ENCODE measurements around the gene CSNK1G1.

The CSNK1G1 gene

DNA sequence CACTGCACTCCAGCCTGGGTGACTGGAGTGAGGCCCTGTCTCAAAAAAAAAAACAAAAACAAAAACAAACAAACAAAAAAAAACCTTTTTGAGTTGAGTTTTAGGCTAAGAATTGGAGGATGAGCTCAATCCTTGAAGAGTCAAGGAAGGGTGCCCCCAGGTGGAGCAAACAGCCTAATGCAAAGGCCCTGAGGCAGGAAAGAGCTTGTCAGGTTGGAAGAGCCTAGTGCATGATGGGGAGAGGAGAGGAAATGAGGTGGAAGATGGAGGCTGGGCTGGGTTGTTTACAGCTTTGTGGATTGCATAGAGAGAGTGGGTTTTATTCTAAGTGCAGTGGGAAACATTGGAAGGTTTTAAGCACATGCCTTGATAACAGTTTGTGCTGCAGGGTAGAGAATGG, 206.5 kb downstream of the CSNK1G1 start:
- DNase-seq: no peak

DNA sequence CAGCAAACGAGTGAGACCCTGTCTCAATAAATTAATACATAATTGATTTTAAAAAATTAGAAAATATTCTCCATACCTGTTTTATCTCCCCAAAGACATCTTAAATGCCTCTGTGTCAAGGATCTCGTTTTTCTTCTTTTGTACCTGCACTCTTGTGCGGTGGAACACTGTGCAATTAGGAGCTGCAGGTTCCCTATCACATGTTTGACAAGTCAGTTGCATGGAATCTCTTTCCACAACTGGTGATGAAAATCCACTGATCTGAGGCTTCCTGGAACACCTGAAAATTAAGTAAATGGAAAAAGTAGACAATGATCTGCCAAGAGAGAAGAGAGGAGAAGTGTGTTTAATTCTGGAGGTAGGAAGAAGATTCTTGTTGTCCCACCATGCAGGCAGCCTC, 207.4 kb downstream of the CSNK1G1 start:
- DNase-seq: no peak

DNA sequence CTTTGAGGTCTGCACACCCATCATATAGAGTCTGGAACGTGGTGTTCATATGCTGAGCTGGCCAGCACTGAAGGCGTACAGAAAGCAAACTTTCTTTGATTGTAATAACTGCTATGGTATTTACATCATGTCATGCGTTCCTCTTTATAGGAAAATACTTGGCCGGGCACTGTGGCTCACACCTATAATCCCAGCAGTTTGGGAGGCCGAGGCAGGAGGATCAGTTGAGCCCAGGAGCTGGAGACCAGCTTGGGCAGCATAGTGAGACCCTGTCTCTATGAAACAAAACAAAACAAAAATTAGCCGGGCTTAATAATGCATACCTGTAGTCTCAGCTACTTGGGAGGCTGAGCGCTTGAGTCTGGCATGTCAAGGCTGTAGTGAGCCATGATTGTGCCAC, 207.8 kb downstream of the CSNK1G1 start:
- no peak for DNase-seq

DNA sequence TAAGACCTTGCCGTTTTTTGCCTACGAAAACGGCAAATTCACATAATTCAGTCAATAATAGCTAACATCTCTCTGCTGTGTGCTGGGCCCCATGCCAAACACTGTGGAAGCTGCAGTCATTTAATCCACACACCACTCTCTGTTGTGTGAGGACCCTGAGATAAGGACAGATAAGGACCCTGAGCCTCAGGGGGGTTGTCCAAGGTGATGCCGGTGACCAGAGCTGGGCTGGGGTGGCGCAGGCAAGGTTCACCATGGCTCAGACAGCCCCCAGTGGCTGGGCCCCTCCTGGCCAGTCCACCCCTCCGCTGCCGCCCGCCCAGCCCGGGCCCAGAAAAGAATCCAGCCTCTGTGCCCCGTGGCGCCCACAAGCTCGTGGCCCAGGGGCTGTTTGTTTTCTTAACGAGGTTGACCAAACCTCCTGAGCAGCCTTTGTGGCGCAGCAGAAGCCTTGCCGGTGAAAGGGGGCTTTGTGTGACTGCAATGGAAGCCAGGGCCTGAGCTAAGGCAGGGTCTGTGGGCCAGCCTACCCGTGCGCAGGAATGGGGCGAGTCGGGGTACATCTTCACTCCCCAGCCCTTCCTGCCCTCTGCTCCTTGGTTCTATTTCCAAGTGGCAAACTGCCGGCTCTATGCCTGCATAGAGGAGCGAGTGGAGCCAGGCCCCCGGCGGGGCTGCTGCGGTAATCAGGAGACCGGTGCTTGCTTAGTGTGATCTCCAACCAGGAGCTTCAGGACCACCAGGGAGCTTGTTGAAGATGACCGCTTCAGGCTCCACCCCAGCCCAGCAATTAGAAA, 208.9 kb downstream of the CSNK1G1 start:
- DNase-seq: no peak

DNA sequence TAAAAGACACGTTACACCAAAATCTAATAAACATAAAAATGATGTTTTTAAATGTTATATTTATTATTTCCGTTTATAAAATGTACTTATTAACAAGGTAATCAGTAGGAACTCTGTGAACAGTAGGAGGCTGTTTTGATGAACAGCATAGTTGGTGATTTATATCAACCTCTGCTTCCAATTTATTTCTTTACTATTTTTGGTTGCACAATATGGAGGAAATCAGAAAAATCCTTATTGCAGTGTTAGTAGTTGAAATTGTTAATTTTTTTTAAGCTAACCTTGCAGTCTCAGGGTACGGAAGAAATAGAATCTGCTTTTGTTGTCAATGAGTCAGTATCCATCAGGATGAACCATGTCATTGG, 209.5 kb downstream of the CSNK1G1 start:
- no peak for DNase-seq

DNA sequence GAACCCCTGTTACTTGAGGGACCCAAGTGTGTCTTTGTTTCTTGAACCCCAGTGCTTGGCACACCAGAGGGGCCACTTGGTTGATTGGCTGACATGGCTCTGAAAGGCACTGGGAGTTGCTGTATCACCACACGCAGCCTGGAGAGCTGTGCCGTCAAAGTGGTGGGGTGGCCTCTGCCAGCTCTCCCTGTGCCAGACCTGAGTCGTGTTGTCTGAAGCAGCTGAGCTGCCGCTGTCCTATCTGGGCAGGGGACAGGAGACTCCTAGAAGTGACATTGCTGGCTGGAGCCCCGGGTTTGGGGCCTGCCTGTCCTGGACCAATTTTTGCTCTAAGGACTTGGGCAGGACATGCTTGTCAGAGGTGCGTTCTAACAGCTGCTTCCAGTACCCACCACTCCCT, 209.9 kb downstream of the CSNK1G1 start:
- no peak for DNase-seq

DNA sequence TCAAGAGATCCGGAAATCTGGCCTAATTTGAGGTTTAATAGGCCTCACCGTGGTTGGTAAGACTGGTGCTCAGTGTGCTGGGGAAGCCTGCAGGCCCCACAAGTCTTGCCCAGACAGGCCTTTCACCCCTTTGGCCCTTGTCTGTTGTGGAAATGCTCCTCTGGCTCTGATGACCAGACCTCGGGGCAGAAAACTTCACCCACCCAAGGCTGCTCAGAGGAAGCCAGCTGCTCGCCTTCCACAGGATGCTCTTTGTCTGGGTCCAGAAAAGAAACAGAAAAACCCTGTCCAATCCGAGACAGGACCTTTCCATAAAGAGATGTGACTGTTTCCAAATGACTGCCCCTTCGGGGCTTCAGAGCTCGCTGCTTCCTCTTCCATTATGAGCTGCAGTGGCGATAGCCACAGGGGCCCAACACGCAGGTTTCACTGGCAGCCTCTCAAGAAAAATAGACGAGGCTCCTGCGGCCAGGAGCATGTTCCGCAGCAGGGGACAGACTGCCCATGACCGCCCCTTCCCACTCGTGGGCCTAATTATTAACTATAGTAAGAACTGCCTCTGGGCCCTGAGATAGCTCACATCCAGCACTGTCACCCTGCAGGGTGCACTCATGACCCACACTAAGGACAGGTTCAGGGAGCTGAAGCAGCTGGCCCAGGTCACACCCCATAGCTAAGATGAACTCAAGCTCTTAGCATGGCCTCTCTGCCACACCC, 211.2 kb downstream of the CSNK1G1 start:
- DNase-seq: no peak

DNA sequence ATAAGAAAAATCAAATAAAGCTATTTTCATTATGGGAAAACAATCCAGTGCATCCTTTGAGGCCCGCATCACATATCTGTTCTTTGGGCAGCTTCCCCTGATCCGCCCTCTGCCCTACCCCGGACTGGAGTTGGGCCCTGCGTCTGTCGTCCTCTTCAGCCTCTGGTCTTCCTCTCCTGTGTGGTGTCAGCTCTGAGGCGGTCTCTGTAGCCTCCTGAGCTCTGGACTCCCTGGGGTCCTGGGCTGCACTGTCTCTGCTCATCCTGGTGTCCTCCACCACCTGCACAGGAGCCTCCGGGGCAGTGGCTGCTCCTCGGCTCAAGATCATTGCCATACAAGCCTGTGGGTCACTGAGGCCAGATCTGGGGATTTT, 211.8 kb downstream of the CSNK1G1 start:
- DNase-seq: no peak

DNA sequence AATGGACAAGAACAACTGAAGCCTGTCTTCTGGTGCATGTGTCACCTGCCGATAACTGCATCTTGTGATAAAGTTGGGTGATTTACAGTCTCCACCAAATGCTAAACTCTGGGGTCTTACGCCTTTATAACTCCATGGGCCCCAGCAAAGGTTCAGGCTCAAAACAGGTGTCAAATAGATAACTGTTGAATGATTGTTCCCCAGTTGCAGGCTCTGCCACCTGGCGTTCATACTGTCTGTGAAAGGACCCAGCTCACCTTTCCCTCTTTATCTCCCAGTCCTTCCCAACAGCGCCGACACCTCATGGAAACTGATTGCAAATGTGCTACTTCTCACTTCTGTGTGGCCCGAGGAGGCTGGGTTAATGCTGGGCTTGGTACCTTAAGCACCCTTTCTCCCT, 212.7 kb downstream of the CSNK1G1 start:
- no peak for DNase-seq

DNA sequence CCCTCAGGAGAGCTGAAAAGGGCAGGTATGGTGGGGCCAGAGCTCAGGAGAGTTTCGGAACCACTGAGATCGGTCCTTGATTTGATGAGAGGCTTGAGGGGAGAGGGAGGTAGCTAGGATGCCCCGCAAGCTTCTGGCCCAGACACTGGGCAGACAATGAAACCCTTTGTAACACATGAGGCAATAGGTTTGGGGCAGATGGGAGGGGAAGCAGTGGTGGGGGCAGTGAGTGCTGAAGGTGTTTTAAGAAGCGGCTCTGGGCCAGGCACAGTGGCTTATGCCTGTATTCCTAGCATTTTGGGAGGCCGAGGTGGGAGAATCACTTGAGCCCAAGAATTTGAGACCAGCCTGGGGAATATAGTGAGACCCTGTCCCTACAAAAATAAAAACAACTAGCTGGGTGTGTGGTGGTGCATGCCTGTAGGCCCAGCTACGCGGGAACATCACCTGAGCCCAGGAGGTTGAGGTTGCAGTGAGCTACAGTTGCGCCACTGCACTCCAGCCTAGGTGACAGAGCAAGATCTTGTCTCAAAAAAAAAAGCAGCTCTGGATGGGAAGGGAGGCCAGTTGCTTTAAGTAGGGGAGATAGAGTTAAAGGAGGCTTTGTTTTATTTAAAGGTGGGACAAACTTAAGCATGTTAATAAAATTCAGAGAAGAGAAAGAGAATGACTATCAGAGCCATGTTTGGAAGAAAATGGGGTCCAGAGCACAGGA, 214.0 kb downstream of the CSNK1G1 start:
- no peak for DNase-seq

DNA sequence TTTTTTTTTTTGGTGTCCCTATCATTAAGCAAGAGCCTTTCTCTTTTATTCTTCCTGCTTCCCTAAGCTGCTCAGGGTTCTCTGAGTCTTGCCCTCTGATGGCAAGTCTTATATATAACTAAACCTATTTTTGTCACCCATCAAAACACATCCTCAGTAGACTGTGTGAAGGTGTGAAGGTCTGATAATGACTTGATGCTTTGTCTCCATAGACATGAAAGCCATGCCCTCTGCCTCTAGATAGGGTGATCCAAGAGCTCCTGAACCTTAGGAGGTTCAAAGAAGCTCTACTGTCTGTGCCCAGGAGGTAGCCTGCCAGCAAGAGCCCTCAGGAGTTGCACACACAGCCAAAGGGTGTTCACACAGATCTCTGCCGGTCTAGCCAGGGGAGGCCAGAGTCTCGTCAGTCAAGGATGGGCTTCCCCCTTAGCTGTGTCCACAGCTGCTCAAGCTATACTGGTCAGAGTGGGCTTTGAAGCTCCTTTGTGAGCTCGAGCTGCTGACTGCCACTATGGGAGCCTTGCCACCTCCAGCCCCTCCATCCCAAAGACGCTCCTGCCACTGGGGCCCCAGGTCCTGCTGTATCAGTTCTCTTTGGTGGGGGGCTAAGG, 217.5 kb downstream of the CSNK1G1 start:
- DNase-seq: no peak

DNA sequence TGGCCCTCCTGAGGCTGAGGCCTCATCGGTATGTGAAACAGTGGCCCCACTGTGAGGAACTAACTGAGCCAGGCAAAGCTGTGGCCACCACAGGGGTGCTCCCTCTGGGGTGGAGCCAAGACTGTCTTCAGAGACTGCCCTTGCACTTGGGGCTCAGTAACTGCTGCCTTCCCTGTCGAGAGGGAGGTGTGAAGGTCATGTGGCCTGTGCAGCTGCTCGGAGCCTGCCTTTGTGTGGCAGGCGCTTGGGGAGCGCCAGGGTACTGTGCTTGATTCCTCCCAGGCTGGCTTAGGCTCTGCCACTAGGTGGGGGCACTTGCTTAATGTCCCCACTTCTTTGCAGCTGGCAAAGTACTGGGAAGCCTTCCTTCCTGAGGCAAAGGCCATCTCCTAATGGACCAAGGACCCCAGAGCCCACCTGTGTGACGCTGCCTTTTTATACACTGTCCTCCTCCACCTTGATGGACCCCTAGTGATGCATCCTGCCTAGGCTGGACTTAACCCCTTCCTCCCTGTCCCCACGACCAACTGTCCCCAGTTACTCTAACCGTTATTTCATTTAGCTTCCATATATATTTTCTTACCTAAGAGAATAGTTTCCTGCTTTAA, 218.6 kb downstream of the CSNK1G1 start:
- DNase-seq: no peak

DNA sequence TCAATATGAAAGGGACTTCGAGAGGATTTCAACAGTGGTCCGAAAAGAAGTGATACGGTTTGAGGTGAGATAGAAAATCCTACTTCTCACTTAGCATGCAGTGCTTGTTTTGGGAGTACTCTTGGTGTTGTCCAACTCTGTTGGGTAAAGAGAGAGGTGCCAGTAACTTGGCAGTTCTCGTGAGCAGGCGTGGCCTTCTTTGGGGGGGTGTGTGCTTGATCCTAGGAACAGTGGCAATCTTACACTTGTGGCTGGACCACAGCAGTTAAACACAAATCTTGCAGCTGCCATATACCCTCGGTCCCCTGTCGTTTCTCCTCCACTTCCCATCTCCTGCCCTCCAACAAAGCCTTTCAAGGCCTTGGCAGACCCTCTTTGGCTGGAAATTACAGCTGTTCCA, 219.6 kb downstream of the CSNK1G1 start:
- no peak for DNase-seq

DNA sequence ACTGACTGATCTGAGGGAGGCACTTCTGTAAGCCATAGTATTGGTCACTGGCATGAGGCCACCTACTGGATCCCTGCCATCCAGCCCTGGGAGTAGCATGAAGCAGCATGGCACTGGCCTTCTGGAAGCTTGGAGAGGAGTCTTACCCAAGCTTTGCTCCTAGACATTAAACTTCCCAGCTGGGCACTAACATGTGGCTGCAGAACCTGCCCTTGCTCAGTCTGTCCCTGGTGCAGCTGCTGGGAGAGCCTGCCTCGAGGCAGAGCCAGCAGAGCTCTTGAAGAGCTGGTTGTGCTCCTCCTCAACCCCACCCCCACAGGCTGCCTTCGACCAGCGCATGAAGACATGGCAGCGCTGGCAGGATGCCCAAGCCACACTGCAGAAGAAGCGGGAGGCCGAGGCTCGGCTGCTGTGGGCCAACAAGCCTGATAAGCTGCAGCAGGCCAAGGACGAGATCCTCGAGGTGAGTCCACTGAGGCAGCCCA, 221.6 kb downstream of the CSNK1G1 start:
- DNase-seq: no peak

DNA sequence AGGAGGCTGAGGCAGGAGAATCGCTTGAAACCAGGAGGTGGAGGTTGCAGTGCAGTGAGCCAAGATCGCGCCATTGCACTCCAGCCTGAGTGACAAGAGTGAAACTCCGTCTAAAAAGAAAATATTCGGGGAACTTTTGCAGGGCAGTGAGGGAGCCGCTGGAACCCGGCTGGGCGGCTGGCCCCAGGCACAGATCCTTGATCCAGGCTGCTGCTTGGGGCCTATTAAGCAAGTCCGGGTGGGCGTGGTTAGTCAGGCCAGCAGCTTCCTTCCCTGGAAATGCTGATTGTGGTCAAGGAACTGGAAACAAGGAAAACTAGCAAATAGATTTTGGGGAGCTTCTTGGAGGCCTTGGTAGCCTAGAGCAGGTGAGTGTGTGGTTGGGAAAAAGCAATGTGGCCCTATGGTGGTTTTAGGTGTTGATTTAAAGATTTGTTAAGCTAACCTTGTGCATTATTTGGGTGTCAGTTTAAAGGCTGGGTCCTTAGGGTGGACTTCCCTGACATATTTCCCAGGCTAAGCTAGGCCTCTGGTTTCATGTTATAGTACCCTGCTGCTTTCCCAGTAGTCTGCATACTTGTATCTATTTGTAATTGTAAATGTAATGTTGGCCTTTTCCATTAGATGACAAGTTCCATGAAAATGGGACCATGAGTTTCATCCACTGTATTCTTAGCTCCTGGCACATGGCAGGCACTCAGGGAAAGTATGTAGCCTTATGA, 222.2 kb downstream of the CSNK1G1 start:
- no peak for DNase-seq

DNA sequence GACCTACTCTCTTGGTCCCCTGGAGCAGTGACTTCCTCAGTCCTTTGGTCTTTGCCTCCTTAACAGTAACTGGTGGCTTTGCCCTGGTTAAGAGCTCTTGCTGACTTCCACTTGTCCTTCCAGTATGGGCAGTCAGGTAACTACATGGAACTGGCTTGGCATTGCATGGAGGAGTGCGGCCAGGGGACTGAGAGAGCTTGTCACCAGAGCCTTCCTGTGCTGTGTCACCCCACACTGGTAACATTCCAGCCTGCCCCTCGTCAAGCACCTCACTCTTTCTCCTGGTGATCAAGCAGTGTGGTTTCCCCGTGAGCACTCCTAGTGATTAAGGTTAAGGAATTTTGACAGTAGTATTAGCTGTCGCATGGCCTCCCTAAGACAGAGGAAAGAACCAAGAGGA, 223.8 kb downstream of the CSNK1G1 start:
- no peak for DNase-seq

DNA sequence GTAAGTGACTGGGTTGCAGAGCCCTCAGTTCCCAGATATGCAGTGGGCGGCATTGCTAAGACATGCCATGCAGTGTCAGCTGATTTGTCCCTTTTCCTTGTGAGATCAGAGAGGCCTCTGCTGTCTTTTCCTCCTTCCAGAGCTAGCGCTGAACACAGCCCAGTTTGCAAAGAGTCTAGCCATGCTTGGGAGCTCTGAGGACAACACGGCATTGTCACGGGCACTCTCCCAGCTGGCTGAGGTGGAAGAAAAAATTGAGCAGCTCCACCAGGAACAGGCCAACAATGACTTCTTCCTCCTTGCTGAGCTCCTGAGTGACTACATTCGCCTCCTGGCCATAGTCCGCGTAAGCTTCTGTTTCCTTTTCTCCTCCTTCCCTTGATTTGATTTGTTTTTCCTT, 224.4 kb downstream of the CSNK1G1 start:
- no peak for DNase-seq

DNA sequence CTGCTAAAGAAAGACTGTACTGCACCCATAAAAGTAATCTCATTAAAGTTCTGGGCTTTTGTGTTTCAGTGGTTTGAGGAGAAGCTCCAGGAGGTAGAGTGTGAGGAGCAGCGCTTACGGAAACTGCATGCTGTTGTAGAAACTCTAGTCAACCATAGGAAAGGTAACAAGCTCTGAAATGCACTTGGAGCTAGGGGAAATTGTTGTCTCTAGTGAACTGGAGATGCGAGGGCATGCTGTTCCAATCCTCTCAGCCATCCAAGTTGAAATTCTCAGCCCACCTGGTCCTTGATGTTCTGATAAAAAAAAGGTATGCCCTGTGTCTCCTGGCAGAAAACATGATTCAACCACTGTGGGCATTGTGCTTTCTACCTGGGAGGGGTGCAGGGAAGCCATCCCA, 225.8 kb downstream of the CSNK1G1 start:
- no peak for DNase-seq

DNA sequence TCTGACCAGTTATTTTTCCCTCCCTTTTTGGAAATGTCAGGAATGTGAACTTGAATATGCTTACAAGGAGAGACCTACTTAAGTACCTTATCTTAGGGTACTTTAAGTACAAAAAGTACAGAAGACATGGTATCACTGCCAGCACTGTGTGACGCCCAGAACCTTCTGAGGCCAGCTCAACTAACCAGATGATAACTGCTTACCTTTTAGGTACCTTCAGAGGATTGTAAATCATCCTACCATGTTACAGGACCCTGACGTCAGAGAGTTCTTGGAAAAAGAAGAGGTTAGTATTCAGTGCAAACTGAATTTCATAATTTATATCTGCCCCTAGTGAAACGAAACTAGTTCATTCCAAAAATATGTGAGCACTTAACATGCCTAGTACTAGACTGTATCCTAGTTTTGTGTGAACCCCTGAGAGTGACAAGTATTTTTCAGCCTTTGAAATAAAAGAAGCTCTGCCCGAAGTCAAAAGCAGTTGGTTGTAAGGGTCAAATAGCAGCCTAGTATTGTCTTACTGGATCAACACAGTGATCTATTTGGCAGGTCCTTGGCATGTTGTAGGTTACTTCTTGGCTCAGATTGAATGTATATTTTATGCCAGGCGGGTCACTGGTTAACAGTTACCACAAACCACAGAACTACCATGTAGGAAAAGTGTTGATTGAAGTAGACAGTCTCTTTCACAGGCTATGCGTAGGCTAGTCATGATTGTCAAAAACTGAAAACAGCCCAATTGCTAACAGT, 228.3 kb downstream of the CSNK1G1 start:
- DNase-seq: no peak

DNA sequence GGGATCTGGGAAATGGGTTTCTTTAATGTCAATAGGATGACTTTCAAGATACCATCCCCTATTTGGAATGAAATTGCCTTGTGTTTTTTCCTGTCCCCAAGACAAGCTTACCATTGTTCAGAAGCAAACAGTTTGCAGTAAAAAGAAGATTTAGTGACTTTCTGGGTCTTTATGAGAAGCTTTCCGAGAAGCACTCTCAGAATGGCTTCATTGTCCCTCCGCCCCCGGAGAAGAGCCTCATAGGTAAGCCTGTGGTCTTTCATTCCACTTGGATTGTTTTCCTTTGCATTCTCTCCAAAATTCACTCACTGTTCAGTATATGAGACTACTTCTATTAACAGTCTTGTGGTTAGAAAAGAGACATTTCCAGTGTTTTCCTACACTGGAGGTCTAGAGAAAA, 230.0 kb downstream of the CSNK1G1 start:
- no peak for DNase-seq

DNA sequence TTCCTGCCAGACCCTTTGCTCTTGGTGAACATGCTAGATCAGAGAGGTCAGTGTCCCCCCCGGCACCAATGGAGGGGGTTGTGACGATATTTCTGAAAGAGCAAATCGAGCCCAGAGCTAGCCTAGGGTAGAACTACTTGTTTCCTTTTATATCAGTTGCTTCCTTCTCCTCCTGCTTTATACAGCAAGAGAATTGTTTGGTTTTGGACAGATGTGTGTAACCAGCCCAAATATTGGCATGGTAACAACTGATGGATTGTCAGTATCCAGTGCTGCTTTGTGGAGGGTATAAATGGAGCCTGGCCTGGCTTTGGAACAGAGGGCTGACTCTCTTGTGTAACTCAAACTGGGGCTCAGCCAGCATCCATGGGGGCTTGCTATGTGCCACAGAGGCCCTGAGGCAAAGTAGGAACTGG, 233.0 kb downstream of the CSNK1G1 start:
- no peak for DNase-seq

DNA sequence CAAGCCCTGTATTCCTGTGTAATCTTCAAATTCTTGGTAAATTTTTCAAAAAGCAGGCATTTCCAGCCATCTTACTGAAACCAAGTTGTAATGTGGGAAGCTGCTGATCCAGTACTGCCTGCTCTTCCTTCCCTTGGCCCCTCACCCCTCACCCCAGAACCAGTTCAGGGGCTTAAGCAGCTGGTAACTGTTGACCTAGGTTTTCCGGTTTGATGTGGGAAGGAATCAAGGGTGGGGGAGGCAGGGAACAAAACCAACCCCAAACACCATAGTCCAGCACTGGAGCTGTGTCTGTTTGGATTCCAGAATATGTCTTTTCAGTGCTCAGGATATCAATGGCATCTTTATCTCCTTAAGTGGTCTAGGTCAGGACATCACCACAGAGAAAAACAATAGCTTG, 233.5 kb downstream of the CSNK1G1 start:
- no peak for DNase-seq

Measured in stimulated activated CD4-positive, alpha-beta T cell treated with anti-CD3 and anti-CD28 coated beads, Interleukin-2, amount 100 ng/mL, for 48 hours (primary cell).